HCEC 1CT (cell line): Measurements from ENCODE around the gene HLA-E.
"Not testable (repeated sequence)": the region's sequence is repeated elsewhere in the genome, so short reads cannot be mapped to it uniquely, and the experiment has no call there.

Source experiments
- DNase-seq: peaks from one replicate; pipeline ENCODE4 v3.0.0-alpha.2; 2017

The HLA-E gene

DNA sequence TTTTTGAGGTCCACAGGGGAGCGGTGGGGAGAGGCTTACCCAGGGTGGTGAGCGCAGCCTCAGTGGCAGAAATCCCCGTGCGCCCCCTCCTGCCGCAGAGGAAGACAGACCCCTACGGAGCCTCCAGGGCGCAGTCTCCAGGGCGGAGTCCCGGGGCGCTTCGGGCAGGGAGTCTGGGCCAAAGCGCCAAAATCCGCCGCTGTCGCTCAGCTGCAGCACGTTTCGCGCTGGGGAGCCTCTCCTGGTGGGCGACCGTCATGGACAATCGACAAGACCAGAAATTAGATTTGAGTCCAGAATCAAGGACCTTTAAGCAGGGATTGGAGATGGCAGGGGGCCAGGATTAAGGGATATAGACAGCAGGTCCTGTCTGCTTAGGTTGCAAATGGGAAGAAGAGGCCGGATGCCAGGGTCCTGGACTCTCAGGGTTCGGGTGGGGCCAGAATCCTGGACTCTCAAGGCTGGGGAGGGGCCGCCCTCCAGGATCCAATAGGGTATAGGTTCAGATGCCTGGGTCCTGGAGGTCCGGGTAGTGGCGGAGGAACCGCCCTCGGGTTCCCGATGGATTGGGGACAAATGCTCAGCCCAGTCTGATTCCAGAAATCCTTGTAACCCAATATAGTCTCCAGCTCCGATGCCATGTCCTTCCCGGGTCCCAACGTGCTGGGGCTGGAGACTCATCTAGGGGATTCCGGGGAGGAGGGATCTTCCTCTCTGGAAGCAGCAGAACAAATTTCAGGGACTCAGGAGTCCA lies 7.9 kb upstream of the HLA-E start:
- DNase-seq = no peak

DNA sequence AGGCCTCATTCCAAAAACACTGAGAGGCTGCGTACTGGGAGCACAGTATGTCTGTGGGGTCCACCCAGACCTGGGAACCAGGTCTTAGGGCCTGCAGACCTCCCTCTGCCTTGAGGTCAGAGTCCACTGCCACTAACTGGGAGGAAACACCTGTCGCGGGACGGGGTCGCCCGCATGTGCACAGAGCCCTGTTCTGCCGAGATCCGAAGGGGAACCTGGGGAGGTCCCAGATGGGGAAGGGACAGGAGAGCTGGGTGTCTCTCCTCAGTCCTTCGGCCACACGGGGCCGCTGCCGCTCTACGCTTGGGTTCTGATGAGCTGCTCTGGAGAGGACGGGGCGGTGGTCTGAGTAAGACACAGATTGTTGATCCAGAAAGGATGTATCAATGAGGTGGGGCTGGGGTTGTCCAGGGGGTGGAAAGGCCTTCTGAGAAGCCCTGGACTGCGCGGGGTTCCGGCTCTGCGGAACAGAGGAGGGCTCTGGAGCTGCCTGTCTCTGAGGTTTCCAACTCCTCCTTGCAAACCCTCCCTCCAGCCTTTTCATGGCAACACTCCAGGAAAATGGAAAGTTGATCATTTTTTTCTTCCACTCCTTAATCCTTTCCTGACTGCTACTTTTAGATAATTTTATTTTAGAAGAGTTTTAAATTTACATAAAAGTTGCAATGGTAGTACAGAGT lies 7.2 kb upstream of the HLA-E start:
- peak; percentile 53 for DNase-seq

DNA sequence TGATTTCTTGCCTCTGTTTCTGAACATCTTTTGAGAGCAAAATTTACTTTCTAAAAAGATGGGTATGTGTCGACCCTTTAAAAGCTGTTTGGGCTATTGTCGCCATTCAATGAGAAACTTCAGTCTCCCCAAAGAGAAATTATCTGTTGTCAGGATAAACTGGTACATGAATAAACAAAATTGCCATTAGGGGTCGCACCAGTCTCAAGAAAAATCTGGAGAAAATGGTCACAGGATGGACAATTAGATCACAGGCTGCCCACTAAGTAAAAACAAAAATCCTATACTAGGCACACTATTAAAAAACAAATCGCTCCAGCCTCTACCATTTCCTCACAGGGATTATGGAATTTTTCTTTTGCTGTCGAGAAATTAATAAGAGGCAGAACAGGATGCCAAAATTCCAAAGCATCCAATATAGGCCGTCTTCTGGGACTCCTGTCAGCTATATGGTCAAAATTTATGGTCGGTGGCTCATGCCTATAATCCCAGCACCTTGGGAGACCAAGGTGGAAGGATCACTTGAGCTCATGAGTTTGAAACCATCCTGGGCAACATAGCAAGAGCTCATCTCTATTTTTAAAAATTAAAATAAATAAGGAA lies 5.5 kb upstream of the HLA-E start:
- DNase-seq = peak; percentile 61

DNA sequence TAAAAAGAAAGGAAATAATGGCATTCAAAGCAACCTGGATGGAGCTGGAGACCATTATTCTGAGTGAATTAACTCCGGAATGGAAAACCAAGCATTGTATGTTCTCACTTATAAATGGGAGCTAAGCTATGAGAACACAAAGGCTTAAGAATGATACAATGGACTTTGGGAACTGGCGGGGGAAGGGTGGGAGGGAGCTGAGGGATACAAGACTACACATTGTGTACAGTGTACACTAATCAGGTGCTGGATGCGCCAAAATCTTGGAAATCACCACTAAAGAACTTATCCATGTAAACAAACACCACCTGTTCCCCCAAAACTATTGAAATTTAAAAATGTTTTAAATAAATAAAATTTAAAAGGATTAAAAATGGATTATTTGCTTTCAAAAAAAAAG lies 4.1 kb upstream of the HLA-E start:
- DNase-seq = no peak

DNA sequence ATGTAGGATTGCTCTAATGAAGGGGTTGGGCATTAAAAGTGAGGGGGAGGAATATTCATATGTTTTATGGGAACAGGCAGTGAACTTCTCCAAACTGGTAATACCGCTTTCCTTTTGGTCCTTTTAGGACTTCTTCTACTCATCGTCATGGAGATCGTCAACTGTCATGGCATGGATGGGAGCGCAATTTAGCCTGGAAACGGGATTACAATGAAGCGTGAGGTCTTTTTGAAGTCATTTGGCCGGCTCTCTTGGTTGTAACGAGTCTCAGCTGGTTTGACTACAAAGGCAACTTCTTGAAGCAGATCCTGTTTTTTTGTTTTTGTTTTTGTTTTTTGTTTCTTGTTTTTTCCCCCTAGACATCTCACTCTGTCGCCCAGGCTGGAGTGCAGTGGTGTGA lies 1.4 kb upstream of the HLA-E start:
- no peak for DNase-seq

DNA sequence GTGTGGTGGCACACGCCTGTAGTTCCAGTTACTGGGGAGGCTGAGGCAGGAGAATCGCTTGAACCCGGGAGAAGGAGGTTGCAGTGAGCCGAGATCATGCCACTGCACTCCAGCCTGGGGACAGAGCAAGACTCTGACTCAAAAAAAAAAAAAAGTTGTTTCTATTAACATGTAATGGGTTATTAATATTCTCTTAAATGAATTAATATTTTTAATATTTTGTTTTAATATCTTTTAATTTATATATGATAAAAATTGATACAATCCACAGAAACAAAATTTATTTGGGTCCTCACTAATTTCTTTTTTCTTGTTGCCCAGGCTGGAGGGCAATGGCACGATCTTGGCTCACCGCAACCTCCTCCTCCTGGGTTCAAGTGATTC lies 620 bp upstream of the HLA-E start:
- not testable (repeated sequence) for DNase-seq

DNA sequence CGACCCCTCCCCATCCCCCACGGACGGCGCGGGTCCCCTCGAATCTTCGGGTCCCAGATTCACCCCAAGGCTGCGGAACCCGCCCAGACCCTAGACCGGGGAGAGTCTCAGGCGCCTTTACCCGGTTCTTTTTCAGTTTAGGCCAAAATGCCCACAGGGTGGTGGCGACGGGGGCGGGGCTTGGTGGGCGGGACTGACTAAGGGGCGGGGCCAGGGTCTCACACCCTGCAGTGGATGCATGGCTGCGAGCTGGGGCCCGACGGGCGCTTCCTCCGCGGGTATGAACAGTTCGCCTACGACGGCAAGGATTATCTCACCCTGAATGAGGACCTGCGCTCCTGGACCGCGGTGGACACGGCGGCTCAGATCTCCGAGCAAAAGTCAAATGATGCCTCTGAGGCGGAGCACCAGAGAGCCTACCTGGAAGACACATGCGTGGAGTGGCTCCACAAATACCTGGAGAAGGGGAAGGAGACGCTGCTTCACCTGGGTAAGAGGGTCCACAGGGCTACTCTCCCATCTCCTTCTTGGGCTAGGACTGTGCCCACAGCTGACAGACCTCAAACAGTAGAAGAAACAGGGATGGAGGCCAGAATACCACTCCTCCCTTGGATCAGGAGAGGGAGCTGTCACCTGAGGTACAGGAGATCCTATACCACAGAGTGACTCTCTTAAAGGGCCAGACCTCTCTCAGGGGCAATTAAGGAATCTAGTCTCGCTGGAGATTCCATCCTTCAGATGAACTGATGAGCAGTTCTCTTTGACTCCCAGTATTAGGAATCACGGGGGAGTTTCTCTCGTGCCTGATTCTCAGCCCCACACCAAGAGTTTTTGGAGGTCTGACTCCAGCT lies 942 bp downstream of the HLA-E start:
- DNase-seq = peak; percentile 47

DNA sequence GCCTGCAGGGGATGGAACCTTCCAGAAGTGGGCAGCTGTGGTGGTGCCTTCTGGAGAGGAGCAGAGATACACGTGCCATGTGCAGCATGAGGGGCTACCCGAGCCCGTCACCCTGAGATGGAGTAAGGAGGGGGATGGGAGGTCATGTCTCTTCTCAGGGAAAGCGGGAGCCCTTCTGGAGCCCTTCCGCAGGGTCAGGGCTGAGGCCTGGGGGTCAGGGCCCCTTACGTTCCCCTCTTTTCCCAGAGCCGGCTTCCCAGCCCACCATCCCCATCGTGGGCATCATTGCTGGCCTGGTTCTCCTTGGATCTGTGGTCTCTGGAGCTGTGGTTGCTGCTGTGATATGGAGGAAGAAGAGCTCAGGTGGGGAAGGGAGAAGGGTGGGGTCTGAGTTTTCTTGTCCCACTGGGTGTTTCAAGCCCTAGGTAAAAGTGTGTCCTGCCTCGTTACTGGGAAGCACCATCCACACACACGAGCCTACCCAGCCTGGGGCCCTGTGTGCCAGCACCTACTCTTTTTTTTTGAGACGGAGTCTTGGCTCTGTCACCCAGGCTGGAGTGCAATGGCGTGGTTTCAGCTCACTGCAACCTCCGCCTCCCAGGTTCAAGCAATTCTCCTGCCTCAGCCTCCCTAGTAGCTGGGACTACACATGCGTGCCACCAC lies 2.1 kb downstream of the HLA-E start:
- not testable (repeated sequence) for DNase-seq

DNA sequence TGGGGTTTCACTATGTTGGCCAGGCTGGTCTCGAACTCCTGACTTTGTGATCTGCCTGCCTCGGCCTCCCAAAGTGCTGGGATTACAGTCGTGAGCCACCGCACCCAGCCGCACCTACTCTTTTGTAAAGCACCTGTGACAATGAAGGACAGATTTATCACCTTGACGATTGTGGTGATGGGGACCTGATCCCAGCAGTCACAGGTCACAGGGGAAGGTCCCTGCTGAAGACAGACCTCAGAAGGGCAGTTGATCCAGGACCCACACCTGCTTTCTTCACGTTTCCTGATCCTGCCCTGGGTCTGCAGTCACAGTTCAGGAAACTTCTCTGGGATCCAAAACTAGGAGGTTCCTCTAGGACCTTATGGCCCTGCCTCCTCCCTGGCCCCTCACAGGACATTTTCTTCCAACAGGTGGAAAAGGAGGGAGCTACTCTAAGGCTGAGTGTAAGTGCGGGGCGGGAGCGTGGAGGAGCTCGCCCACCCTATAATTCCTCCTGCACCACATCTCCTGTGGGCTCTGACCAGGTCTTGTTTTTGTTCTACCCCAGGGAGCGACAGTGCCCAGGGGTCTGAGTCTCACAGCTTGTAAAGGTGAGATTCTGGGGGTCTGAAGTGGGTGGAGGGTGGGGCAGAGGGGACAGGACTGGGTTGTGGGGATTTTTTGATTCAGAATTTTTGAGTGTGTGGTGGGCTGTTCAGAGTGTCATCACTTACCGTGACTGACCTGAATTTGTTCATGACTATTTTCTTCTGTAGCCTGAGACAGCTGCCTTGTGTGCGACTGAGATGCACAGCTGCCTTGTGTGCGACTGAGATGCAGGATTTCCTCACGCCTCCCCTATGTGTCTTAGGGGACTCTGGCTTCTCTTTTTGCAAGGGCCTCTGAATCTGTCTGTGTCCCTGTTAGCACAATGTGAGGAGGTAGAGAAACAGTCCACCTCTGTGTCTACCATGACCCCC lies 3.0 kb downstream of the HLA-E start:
- DNase-seq = no peak

DNA sequence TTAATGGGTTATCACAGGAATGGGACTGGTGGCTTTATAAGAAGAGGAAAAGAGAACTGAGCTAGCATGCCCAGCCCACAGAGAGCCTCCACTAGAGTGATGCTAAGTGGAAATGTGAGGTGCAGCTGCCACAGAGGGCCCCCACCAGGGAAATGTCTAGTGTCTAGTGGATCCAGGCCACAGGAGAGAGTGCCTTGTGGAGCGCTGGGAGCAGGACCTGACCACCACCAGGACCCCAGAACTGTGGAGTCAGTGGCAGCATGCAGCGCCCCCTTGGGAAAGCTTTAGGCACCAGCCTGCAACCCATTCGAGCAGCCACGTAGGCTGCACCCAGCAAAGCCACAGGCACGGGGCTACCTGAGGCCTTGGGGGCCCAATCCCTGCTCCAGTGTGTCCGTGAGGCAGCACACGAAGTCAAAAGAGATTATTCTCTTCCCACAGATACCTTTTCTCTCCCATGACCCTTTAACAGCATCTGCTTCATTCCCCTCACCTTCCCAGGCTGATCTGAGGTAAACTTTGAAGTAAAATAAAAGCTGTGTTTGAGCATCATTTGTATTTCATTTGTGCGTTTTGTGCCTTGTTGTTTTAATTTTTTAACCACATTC lies 4.4 kb downstream of the HLA-E start:
- DNase-seq = no peak

DNA sequence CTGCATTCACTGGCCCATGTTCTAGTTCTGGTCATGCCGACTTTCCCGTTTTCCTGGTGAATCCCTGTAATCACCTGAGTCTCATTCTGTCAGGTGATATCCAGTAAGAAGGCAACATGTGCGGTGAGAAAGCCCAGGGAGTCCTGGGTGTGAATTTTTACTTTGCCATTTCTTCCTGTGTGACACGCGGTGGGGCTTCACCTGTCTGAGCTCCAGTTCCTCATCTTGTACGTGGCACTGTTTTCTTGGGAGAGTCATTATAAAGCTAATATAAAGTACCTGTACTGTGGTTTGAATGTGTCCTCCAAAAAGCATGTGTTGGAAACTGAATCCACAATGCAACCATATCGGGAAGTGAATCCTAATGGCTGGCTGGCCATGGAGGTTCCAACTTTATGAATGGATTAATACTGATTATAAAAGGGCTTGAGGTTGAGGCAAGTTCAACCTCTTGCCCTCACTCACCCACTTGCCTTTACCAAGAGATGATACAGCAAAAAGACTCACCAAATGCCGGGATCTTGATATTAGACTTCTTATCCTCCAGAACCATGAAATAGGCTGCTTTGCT lies 5.1 kb downstream of the HLA-E start:
- DNase-seq = no peak

DNA sequence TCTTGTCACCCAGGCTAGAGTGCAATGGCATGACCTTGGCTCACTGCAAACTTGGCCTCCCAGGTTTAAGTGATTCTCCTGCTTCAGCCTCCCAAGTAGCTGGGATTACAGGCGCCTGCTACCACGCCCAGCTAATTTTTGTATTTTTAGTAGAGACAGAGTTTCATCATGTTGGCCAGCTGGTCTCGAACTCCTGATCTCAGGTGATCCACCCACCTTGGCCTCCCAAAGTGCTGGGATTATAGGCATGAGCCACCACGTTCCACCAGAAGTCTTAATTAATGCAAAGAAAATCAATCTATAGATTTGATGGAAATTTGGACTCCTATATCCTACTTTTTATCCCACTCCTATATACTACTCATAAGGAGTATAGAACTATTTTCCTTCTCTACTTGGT lies 5.8 kb downstream of the HLA-E start:
- DNase-seq = not testable (repeated sequence)

DNA sequence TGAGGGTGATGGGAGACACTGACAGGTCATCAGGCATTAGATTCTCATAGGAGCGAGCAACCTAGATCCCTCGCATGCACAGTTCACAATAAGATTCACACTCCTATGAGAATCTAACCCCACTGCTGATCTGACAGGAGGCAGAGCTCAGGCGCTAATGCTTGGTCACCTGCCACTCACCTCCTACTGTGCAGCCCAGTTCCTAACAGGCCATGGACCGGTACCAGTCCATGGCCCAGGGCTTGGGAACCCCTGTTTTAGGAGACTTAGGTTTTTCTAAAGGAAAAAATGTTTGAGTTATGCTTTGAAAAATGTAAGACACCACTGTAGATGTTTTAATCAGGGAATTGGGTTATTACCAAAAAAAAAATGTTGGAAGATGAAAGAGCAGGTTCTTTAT lies 6.7 kb downstream of the HLA-E start:
- no peak for DNase-seq

DNA sequence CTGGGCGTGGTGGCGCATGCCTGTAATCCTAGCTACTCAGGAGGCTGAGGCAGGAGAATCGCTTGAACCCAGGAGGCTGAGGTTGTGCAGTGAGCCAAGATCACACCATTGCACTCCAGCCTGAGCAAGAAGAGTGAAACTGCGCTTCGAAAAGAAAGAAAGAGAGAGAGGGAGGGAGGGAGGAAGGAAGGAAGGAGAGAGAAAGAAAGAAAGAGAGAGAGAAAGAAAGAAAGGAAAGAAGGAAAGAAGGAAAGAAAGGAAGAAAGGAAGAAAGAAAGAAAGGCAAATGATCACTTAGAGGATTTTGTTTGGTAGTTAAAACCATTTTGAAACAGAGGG lies 7.9 kb downstream of the HLA-E start:
- not testable (repeated sequence) for DNase-seq

DNA sequence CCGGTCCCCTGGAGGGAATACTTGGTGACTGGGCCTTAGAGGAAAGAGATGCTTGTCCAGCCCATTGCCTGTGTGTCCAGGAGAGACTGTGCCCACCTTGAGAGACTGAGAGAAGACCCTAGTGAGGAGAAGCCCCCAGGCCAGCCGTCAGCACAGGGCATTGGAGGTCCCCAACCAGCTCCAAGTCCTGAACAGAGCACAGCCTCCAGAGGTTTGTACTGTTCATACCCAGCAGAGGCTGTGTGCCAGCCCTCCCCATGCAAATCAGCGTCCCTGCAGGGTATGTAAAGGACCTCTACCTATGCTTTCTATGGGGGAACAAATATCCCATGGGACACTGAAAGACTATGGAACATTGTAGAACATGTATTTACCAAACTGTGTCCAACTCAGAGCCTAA lies 8.4 kb downstream of the HLA-E start:
- DNase-seq = no peak

DNA sequence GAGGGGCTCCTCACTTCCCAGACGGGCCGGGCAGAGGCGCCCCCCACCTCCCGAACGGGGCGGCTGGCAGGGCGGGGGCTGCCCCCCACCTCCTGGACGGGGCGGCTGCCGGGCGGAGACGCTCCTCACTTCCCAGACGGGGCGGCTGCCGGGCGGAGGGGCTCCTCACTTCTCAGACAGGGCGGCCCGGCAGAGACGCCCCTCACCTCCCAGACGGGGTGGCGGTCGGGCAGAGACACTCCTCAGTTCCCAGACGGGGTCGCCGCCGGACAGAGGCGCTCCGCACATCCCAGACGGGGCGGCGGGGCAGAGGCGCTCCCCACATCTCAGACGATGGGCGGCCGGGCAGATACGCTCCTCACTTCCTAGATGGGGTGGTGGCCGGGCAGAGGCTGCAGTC lies 9.4 kb downstream of the HLA-E start:
- DNase-seq = not testable (repeated sequence)

DNA sequence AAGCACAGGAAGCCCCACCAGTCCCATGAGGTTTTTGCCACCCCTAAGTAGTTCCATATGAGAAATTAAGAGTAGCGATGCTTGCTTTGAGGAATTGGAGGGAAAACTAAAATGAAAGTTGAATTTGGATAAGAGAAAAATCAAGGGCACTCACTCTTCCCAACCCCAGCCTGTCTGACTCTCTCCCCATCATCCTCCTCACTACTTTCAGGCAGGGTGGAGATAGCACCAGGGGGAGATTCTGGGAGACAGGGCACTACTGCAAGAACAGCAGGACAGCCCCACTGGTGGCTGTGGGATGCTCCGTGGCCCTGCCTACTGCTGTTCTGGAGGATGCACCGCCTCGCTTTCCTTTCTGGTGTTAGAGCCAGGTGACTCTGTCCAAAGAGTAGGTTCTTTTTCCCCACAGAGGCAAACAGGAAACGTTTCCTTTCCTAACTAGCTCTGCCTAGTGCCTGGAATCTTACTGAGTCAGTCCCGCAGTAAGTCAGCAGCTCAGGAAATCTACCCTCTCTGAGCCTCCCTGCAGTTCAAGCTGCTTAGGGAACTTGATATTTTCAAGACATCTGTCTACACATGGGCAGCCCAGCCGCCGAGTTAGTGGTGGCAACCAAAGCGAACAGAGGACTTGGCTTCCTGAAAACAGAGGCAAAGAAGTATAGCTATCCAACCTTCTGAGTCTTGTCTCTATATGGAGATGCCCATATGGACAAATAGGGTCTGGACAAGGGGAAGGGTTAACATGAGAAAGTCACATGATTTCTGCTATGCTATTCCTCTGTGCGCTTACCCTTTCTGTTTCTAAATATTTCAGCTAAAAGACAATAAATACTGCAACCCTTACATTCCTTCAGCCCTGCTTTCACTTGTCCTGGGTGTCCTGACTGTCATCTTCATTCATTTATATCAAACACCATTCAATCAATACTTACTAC lies 11.4 kb downstream of the HLA-E start:
- peak; percentile 70 for DNase-seq

DNA sequence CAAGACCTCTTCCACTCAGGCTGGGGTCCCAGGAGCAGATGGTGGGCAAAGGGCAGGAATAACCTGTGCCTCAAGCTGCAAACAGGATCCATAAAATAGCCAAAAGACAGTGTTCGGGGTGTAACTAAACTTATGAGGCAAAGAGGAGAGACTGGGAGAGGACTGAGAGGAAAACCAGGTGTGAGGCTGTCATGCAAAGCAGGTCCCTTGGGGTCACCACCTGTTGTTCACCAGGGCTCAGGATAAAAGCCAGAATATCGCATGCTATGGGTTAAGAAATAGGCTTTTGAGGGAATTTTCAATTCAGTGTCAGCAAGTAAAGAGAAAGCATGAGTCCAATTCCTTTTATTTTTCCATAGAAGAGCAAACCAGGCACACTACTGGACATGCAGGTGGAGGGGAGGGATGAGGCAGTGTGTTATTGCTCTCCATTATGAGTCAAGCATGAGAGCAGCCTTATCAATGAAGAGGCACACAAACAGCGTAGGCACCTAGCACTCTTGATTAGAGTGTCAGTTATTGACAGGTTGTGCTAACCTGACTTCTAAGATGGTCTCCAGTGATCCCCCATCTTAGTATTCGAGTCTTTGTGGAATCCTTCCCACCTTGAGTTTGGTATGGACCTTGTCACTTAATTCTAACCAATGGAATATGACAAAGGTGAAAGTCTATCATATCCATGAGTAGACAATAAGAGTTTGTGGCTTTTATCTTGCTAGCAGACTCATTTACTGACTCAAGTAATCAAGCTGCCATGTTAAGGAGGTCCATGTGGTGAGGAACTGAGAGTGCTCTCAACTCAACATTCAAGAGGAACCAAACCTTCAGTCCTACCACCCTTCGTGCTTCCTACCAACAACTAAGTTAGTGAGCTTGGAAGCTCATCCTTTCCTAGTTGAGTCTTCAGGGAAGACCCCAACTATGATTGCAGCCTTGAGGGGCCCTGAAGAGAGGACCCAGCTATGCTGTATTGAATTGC lies 18.8 kb downstream of the HLA-E start:
- DNase-seq = no peak
